HG03442 (cell line): Measurements from ENCODE around the gene NXPH3.

Experiments used
- ATAC-seq: cut with Tn5 transposase; IDR thresholded peaks from one replicate; pipeline ENCODE4 v1.9.1; 2021; ENCODE audit warnings: mild to moderate bottlenecking, moderate library complexity; ENCODE audit not compliant: unreplicated experiment

Gene NXPH3

DNA sequence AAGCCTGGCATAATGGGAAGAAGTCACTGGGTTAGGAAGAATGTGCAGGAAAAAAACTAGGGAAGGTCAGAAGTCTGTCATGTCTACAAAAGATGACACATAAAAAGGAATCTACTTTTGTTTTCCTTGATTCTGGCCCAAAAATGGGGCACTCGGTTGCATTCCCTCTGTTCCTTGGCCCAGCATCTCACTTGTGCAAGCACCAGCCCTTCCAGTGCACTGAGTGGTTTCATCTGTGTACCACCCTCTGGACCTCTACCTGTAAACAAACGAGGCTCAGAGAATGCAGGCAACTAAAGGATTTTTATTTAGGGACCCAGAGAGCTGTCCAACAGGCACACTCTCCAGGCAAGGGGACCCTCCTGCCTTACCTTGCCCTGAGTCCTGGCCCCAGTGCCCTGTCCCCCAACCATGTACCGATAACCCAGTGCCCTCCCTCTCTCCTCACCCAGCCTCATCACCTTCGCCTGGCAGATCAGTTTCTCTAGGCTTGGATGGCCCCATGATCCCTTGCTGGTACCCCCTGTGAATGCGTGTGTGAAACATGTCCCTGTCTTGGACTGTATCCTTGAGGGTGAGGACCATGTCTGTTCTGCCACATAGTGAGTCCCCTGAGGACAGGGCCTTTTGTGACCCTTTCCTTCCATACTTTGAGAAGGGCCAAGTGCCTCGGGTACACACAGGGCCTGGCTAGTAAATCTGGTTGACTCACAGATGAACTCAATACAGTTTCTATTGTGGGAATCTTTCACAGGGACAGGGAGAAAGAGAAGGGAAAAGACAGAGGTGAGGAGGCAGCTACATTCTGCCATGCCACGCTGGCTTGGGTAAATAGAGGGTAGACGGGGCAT, 13.3 kb downstream of the NXPH3 start:
- no peak for ATAC-seq

DNA sequence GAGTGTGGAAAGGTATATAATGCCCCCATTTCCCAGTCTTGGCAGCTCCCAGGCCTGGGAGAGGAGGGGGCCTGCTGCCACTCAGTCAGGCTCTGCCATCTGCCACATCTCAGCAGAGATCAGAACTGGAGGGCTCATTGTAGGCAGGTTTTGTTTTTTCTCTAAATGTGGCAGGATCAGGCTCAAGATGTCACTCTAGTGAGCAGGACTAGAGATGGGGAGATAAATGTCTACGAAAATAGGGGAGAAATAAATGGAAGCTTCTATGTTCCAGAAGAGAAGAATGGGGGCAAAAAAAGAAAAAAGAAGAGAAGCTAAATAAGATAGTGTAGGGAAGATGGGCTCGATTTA, 13.9 kb downstream of the NXPH3 start:
- ATAC-seq = no peak

DNA sequence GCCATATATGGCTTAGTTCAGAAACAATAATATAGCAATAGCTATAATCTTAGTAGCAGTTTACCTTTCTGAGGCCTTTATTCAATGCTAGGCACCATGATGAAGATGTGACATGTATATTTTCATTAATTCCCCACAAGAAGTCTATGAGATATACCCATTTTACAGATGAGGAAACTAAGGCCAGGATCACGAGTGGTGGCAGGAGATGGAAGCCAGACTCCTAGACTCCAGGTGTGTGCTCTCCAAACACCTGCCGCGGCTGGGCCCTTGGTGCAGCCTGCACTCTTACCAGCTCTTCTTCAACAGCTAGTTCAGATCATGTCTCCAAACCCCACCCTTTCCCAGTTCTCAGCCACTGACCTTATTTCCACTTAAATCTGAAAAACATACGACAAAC, 15.2 kb downstream of the NXPH3 start:
- no peak for ATAC-seq

- ATAC-seq = no peak
Observed at GRCh38 chr17:49592263-49592662, 16.6 kb downstream of the NXPH3 start.

DNA sequence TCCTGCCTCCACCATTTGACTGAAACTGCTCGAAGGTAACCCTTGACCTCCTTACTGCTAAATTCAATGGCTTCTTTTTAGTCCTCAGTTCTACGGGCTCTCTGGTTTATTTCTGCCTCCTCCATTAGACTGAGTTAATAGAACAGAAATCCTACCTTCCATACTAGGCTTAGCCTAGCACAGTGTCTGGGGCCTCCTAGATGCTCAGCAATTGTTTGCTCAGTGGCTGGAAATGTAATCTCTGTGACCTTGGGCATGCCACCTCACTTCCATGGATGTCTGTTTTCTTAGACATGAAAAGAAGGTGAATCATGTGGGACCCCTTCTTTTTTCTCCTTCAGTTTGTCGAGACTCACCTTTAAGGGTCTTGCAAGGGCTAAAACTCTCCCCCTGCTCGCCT, 19.7 kb downstream of the NXPH3 start:
- no peak for ATAC-seq

- ATAC-seq = no peak
Observed at GRCh38 chr17:49595980-49596379, 20.3 kb downstream of the NXPH3 start.

DNA sequence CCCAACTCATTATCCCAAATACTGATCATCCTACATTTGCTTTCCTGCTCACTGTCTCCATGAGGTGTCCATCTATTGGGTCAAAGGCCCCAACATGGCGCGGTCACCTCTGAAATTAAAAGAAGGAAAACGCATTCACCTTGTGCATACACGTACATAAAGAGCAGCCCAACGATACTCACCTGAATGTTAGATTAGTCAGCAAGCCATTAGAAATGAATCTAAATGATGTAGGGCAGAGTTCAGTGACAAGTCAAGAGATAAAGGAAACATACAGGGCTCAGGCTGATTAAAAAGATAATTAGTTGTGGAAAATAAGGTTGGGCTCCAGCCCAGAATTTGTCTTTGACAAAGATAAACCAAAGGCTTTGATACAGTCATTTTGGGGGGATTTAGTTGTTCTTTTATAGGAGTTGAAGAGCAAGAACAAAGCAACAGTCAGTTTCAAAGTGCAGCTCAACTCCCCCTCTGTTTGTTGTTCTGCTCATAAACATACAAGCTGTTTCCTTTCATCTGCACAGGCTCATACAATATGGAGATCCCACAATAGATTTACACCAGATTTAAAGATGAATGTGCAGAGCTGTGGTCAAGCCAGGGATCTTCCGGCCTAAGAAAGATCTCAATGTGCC, 21.1 kb downstream of the NXPH3 start:
- no peak for ATAC-seq

- ATAC-seq = no peak
Observed at GRCh38 chr17:49597436-49597835, 21.8 kb downstream of the NXPH3 start.

DNA sequence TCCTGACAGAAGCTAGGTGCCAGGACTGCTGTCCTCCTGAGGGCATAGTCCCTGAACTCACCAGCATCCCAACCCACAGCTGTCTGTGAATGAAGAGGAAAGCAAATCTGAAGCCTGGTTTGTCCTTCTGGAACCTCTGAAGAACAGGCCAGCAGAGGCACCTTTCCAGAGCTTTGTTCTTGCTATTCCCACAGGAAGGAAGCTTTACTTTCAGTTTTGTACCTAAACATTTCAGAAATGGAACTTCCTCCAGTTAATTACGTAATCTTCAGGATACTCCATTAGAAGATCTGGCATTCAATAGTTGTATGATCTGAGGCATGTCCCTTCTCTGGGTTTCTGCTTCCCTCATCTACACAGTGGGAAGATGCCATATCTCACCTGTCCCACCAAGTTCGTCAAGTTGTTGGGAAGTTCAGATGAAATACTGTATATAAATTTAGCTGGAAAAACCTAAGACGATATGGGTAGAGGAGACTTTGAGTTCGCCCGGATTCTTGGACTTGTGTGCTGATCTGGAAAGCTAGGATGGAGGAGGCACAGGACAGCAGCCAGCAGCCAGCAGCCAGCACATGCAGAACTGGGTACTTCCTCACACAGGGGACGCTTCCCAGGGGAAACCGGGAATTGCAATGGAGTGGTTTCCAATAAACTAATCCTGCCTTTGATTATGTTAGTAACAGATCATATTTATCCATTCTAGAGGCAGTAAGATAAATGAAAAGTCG, 22.4 kb downstream of the NXPH3 start:
- ATAC-seq = no peak

DNA sequence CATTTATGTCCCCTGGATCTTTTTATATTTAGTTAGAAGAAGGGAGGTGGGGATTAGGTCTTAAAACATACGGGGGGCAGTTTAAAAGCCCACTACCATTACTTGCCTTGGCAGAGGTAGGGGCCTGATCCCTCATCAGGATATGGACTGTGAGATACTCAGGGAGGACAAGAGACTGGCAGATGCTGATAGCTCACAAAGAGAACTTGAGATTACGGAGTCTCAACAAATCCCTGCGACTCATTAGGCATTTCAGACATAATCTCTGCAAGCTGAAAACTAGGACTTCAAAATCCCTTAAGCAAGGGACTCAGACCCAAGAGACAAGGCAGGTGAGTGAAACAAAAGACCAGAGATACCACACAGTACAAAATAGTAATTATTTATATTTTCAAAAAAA, 23.2 kb downstream of the NXPH3 start:
- no peak for ATAC-seq

- no peak for ATAC-seq
Observed at GRCh38 chr17:49600949-49601348, 25.3 kb downstream of the NXPH3 start.

- no peak for ATAC-seq
Observed at GRCh38 chr17:49602783-49603182, 27.1 kb downstream of the NXPH3 start.

DNA sequence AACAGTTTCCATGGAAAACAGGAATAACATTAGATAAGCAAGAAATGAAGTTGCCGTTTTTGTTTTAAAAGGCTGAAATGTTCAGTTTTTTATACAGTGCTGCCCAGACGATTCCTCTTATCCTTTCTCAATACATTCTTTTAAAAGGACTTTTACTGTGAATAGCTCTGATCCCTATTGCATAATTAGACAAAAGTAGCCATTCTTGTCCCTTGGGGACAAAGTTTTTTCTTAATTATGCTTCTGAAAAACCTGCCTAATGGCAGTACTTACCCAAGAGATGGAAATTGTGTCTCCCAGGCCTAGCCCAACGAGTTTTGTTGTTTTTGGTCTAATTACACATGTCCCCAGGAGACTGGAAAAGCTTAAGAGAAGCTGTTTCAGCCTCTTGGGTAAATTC, 27.6 kb downstream of the NXPH3 start:
- ATAC-seq = no peak

DNA sequence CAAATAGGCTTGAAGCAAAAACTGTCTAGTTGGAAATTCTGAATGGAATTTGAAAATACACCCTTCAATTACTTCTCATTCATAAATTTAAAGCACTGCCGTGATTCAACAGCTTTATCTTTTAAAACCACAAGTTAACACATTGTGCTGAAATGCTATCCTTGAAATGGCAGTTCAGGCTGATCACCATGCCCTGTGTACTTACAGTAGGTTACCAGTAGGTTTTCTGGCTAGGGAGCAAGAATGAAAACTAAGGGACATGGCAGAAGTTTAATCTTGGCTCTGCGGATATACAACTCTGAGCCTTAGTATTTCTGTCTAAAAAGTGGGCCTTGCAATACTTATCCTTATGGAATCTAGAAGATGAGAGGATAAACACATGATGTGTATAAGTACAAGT, 28.0 kb downstream of the NXPH3 start:
- ATAC-seq = no peak

- ATAC-seq = no peak
Observed at GRCh38 chr17:49604314-49604869, 28.7 kb downstream of the NXPH3 start.

DNA sequence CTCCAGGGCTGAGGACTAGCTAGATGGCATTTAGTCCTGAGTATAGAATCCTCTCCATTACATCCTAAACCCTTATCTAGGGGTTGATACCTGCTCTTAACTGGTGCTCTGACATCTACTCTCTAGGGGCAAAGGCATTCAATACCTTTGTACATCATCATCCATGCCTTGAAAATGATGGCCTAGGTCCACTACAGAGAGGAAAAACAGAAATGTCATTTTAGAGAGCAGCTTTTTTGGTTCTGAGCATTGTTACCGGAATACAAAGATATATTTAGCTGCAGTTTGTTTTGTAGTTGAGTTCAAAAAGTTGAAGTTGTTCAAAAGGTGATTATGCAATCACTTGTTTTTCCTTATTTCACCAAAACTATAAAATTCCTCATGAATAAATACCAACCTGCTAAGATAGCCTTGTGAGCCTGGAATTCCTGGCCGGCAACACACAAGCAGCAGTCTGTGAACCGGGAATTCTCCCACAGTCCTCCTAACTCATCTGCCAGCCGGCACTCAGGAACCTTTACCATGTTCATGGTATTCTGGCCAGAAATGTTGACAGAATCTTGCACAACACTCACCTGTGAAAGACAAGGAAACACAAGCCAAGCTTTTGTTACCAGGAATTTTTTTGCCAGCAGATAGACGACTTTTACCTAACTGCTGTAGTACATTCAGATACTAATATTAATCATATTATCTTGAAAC, 35.4 kb downstream of the NXPH3 start:
- ATAC-seq = no peak

GRCh38 chr17:49612726-49613125, 37.1 kb downstream of the NXPH3 start:
- no peak for ATAC-seq

DNA sequence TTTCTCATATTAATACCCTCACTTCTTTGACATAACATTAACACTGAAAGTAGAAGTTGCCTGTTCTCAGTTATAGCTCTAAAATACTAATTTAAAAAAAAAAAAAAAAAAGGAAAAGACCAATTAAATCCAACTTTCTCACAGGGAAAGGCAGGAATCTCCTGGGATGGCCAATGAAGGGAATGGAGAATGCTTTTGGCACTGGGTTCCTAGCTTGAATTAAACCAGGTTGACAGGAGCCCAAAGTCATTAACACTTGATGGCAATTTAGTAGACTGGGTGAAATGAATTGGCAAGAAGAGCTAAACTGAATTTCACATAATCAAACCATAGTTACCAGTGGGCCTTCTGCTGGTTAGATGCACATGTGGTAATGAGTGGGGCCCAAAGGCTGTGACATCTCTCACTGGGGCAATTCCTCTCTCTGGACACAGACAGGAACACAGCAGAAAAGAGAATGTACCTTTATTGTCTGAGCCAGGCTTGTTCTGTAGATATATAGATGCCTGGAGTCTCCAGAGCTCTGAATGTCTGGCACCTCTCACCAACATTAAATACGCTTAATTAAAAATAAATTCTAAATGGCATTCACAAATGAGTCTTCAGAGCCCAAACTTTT, 37.6 kb downstream of the NXPH3 start:
- ATAC-seq = no peak

DNA sequence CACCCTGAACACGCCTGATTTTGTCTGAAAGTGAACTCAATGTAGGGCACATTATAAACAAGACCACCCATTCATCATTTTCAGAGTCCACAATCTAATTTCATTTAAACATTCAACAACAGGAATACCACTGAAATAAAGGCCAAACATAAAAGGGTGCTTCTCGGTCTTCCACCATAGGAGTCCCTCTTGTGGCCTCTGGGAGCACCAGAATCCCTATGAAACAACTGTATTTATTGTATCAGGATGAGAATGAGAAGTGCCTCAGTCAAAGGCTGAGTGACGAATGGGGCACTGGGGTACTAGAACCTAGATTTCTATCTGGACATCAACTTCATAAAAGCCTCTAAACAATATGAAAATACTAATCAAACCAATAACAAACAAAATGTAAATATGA, 40.4 kb downstream of the NXPH3 start:
- ATAC-seq = no peak

DNA sequence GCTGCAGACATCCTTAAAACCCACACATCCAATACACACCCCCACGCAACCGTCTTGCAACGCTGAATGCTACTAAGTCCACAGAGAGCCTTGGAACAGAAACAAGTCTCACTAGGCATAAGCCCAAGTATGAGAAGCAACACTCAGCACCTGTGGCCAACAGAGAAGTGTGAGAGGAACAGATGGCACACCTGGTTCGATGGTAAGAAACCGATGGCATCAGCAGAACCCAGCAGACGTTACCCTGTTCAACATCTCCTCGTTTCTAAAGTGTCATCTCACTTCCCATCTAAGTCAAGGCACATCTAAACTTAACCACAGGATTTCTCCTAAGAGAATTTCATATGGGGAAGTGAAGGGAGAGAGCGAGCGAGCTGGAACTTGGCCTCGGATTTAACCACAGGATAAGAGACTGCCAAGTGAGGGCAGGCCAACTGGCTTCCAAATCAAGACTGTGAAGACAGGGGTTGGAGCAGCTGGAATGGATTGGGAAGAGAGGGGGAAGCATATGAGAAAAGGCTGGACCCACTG, 41.0 kb downstream of the NXPH3 start:
- ATAC-seq = no peak
